ENCODE measurements around the gene SARDH. TPM values are rescaled to one million over a fixed set of nuclear protein-coding genes. Genes with fewer than 3 reads are reported as not detected.

The SARDH gene
- total and polyA plus RNA-seq, 2 of the 13 experiments (the other 11 are each of a cell fraction or from before 2014, with no cell fraction given) = 11.6 to 34.9 TPM

DNA sequence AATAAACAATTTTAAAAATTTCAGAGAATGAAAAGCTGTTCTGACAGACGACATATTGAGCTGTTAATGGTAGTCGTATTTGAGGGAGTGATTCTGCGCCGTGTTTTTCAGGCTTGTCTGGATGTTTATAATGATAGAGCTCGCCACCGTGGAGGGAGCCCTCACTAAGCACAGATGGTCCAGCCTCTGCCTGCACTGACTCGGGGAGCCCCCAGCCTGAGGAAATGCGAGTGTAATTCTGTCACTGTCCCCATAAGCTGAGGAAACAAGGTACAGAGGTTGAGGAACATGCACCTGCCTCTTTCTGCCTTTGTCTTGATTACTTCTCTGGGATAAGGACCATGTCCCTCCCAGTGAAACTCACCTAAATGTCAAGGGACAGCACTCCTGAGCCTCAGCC, 109.4 kb downstream of the SARDH start:
- Histone ChIP-seq H4K20me1 (ENCODE audit: insufficient read depth, low read length) (no peaks in the 10 kb centered on the region), H3K4me3 (replicated peaks in 1 of 3; ENCODE audit: insufficient read depth in 1 of 3, low read depth in 2 of 3, low read length in 3 of 3) (no peak overlapping the region), H3K9me3 (ENCODE audit: low read length) (no peaks in the 10 kb centered on the region; the same call in 1 of the 2 replicates), H3K36me3 (replicated peaks in 1 of 2; ENCODE audit: control insufficient read depth in 1 of 2, insufficient read depth in 2 of 2, low read length in 2 of 2) (no peaks in the 10 kb centered on the region), H3K27me3 (ENCODE audit: control insufficient read depth in 1 of 2, insufficient read depth in 2 of 2, low read length in 2 of 2) (peaks cover 6 to 50% of the 10 kb centered on the region in 2 experiments; a peak in 3 of 5 replicates), H3K4me2 (ENCODE audit: low read depth, low read length) (no peak overlapping the region), H3K4me1 (ENCODE audit: insufficient read depth, low read length) (no peaks in the 10 kb centered on the region), H2AFZ (ENCODE audit: low read length) (no peak overlapping the region), H3K79me2 (ENCODE audit: insufficient read depth, low read length) (no peaks in the 10 kb centered on the region), H3K9ac (ENCODE audit: insufficient read depth, low read depth, low read length) (no peak overlapping the region), H3K27ac (ENCODE audit: extremely low read length, insufficient read depth, low read length) (no peak overlapping the region)
- TF ChIP-seq KDM2A (CRISPR knock-in tag; IDR thresholded peaks at IDR 0.05; ENCODE audit: borderline replicate concordance, low read depth) = no peak
- no peak for TF ChIP-seq SMARCC2 (IDR thresholded peaks at IDR 0.05)
- no peak for TF ChIP-seq ZBTB7A (CRISPR knock-in tag; IDR thresholded peaks at IDR 0.05)
- TF ChIP-seq SUZ12 (IDR thresholded peaks at IDR 0.05; ENCODE audit: low read depth, low read length) = no peak
- no TSS peak for BruUV-seq (replicated peaks)
- in situ Hi-C loops (cut with HindIII; ENCODE audit: extremely low pct_ligation_motif_present, low pct_unique_long_range_greater_than_20kb) (no loop called here), intact Hi-C loops (cut with micrococcal nuclease; ENCODE audit: unreplicated experiment) (no loop called here)
- ATAC-seq (no peak), DNase-seq (ENCODE audit: low spot score) (no peak), FAIRE-seq (no peak)
- ChIA-PET CTCF (ENCODE audit: low intra/inter-chr PET ratio, low total read pairs) (no interaction called here), POLR2A (no interaction called here)
- 43% methylated on average over 6 of the region's 8 CpGs for WGBS (ENCODE audit: low lambda C conversion rate)

- no peak for DNase-seq (ENCODE audit: low spot score)
- H3K27ac ChIP-seq (ENCODE audit: extremely low read length, insufficient read depth, low read length) = no peak overlapping the region
- intact Hi-C loops (cut with micrococcal nuclease; ENCODE audit: unreplicated experiment) (no loop called here), in situ Hi-C loops (cut with HindIII; ENCODE audit: extremely low pct_ligation_motif_present, low pct_unique_long_range_greater_than_20kb) (no loop called here)
- H3K36me3 ChIP-seq (replicated peaks in 1 of 2; ENCODE audit: control insufficient read depth in 1 of 2, insufficient read depth in 2 of 2, low read length in 2 of 2) = no peaks in the 10 kb centered on the region
- BruUV-seq (replicated peaks) = no TSS peak
- ChIA-PET POLR2A (no interaction called here), CTCF (ENCODE audit: low intra/inter-chr PET ratio, low total read pairs) (no interaction called here)
- no peak overlapping the region for H2AFZ ChIP-seq (ENCODE audit: low read length)
- H3K9ac ChIP-seq (ENCODE audit: insufficient read depth, low read depth, low read length) = no peak overlapping the region
- no peak overlapping the region for H3K4me2 ChIP-seq (ENCODE audit: low read depth, low read length)
- H4K20me1 ChIP-seq (ENCODE audit: insufficient read depth, low read length) = no peaks in the 10 kb centered on the region
- ATAC-seq = no peak
- peaks cover 5 to 45% of the 10 kb centered on the region in 2 experiments; a peak in 3 of 5 replicates for H3K27me3 ChIP-seq (ENCODE audit: control insufficient read depth in 1 of 2, insufficient read depth in 2 of 2, low read length in 2 of 2)
- H3K4me3 ChIP-seq (replicated peaks in 1 of 3; ENCODE audit: insufficient read depth in 1 of 3, low read depth in 2 of 3, low read length in 3 of 3) = no peak overlapping the region
- no peaks in the 10 kb centered on the region for H3K79me2 ChIP-seq (ENCODE audit: insufficient read depth, low read length)
- no peak for FAIRE-seq
- WGBS (ENCODE audit: low lambda C conversion rate) = 0% methylated on average over 2 of the region's 3 CpGs
- no peaks in the 10 kb centered on the region; the same call in 1 of the 2 replicates for H3K9me3 ChIP-seq (ENCODE audit: low read length)
- H3K4me1 ChIP-seq (ENCODE audit: insufficient read depth, low read length) = no peaks in the 10 kb centered on the region
- TF ChIP-seq ZNF318 (CRISPR knock-in tag; IDR thresholded peaks at IDR 0.05) (no peak), MAFF (IDR thresholded peaks at IDR 0.05; ENCODE audit: low read depth, low read length) (no peak), ZNF564 (CRISPR knock-in tag; IDR thresholded peaks at IDR 0.05) (no peak), NFYC (CRISPR knock-in tag; IDR thresholded peaks at IDR 0.05) (no peak)
- TF ChIP-seq, protein P1, sequence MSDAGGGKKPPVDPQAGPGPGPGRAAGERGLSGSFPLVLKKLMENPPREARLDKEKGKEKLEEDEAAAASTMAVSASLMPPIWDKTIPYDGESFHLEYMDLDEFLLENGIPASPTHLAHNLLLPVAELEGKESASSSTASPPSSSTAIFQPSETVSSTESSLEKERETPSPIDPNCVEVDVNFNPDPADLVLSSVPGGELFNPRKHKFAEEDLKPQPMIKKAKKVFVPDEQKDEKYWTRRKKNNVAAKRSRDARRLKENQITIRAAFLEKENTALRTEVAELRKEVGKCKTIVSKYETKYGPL (CRISPR knock-in tag; IDR thresholded peaks at IDR 0.05) = no peak
- TF ChIP-seq, protein P2, sequence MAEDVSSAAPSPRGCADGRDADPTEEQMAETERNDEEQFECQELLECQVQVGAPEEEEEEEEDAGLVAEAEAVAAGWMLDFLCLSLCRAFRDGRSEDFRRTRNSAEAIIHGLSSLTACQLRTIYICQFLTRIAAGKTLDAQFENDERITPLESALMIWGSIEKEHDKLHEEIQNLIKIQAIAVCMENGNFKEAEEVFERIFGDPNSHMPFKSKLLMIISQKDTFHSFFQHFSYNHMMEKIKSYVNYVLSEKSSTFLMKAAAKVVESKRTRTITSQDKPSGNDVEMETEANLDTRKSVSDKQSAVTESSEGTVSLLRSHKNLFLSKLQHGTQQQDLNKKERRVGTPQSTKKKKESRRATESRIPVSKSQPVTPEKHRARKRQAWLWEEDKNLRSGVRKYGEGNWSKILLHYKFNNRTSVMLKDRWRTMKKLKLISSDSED (CRISPR knock-in tag; IDR thresholded peaks at IDR 0.05) = no peak
Measured at GRCh38 chr9:133627341-133627740, 110.8 kb downstream of the SARDH start.
